ENCODE data around the gene NAGS. TPM values are rescaled to one million over a fixed set of nuclear protein-coding genes. Genes with fewer than 3 reads are reported as not detected.
A peak's percentile ranks its signal among the peaks of the same experiment; 100 is the strongest.

Gene NAGS
- total and polyA plus RNA-seq, 10 of the 15 experiments (the other 5 are each of a cell fraction or from before 2014, with no cell fraction given) = 0.11 to 1.6 (median 0.64) TPM; not detected in 1

DNA sequence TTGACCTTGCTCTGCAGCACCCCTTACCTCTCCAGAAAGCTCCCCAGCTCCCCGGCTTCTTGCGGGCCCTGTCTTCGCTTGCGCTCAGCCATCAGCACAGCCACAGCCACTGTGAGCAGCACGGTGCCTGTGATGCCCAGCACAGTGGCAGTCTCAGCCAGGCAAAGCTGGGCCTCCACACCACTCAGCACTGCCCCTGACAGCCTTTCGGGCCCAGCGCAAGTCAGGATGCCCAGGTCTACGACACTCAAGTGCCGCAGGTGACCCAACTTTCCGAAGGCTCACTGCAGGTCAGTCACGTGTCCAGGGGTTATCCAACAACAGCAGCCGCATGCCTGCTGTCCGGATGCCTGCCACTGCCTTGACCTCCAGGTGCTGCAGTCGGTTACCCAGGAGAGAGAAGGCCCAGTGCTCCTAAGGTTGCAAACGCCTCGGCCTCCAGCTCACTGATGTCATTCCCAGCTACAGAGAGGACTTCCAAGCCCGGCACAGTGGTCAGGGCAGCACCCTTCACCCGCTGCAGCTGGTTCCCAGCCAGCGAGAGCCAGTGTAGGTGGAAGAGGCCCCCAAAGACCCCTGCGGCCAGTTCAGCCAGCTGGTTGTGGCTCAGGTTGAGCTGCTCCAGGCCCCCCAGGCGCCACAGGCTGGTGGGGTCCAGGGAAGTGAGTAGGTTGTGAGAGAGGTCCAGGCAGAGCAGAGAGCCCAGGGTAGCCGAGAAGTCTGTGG lies 19.3 kb downstream of the NAGS start:
- RAD21 ChIA-PET (ENCODE audit: unreplicated experiment) = no interaction called here

DNA sequence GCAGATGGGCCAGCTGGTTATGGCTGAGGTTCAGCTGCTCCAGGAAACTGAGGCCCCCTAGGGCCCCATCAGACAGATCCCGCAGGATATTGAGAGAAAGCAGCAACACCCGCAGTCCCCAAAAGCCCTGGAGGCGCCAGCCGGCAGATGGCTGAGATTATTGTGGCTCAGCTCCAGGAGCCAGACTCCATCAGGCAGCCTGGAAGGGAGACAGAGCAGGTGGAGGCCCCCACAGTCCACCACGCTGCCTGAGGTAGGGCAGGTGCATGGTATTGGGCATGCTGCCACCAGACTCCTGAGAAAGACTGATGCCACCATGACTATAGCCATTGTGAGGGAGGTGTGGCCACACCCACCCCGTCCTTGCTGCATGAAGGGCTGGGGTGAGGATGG lies 19.8 kb downstream of the NAGS start:
- POLR2A ChIA-PET = interaction anchor here (1.0 kb wide), 1 partner anchor 122 kb away, joined by 3 read pairs; no protein-coding TSS in a partner anchor
- Histone ChIP-seq H3K9me3 (replicated peaks; ENCODE audit: control insufficient read depth, insufficient read depth, low read length) (no peaks in the 10 kb centered on the region), H2AFZ (ENCODE audit: control insufficient read depth, low read depth, low read length) (no peak overlapping the region), H3K27me3 (replicated peaks in 1 of 2; ENCODE audit: control insufficient read depth in 2 of 2, insufficient read depth in 2 of 2, low read length in 1 of 2) (no peaks in the 10 kb centered on the region), H3K4me3 (no peak overlapping the region), H3K9ac (ENCODE audit: control insufficient read depth, insufficient read depth, low read length) (no peak overlapping the region), H3K4me2 (ENCODE audit: control insufficient read depth, insufficient read depth) (no peak overlapping the region), H3K27ac (ENCODE audit: control insufficient read depth, insufficient read depth) (no peak overlapping the region), H3K79me2 (ENCODE audit: control insufficient read depth, insufficient read depth, low read length) (no peaks in the 10 kb centered on the region), H4K20me1 (ENCODE audit: control insufficient read depth, insufficient read depth) (no peaks in the 10 kb centered on the region), H3K36me3 (ENCODE audit: control insufficient read depth in 2 of 2, insufficient read depth in 2 of 2, low read length in 1 of 2) (peaks cover 0 to 2% of the 10 kb centered on the region in 2 experiments; a peak in 3 of 4 replicates), H3K4me1 (ENCODE audit: control insufficient read depth, insufficient read depth, low read length) (no peaks in the 10 kb centered on the region)
- no peak for TF ChIP-seq ZNF384 (IDR thresholded peaks at IDR 0.05; ENCODE audit: borderline replicate concordance, low read depth, low read length)
- no peak for TF ChIP-seq CHD2 (IDR thresholded peaks at IDR 0.05; ENCODE audit: borderline replicate concordance, low read depth, low read length)
- TF ChIP-seq, protein P1, sequence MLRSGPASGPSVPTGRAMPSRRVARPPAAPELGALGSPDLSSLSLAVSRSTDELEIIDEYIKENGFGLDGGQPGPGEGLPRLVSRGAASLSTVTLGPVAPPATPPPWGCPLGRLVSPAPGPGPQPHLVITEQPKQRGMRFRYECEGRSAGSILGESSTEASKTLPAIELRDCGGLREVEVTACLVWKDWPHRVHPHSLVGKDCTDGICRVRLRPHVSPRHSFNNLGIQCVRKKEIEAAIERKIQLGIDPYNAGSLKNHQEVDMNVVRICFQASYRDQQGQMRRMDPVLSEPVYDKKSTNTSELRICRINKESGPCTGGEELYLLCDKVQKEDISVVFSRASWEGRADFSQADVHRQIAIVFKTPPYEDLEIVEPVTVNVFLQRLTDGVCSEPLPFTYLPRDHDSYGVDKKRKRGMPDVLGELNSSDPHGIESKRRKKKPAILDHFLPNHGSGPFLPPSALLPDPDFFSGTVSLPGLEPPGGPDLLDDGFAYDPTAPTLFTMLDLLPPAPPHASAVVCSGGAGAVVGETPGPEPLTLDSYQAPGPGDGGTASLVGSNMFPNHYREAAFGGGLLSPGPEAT (IDR thresholded peaks at IDR 0.05; ENCODE audit: low read depth) = no peak
- in situ Hi-C loops (cut with MboI) = loop anchor here (25.0 kb wide), 1 partner anchor 812 kb away; the partner anchor contains the start of gene TMEM106A
- CTCF ChIA-PET = no interaction called here
- ATAC-seq (no peak), FAIRE-seq (no peak), DNase-seq (ENCODE audit: low read depth, low spot score) (no peak)
- WGBS (ENCODE audit: insufficient coverage, insufficient replicate concordance, low lambda C conversion rate, missing lambda C conversion rate) = 97% methylated on average over 6 of the region's 6 CpGs
- intact Hi-C loops (cut with micrococcal nuclease; ENCODE audit: unreplicated experiment) = no loop called here
- BruUV-seq (replicated peaks) = no TSS peak
- SMC1A ChIA-PET (ENCODE audit: uncharacterized antibody, unreplicated experiment) = no interaction called here
- RAD21 ChIA-PET (ENCODE audit: unreplicated experiment) = no interaction called here

More for the DNA sequence above, 19.3 kb downstream of the NAGS start:
- FAIRE-seq = no peak
- WGBS (ENCODE audit: insufficient coverage, insufficient replicate concordance, low lambda C conversion rate, missing lambda C conversion rate) = 98% methylated on average over 22 of the region's 22 CpGs
- CTCF ChIA-PET = interaction anchor here (0.9 kb wide), 1 partner anchor 19 kb away, joined by 3 read pairs; no protein-coding TSS in a partner anchor
- in situ Hi-C loops (cut with MboI) (loop anchor here (25.0 kb wide), 1 partner anchor 811 kb away; the partner anchor contains the start of gene TMEM106A), intact Hi-C loops (cut with micrococcal nuclease; ENCODE audit: unreplicated experiment) (no loop called here)
- Histone ChIP-seq H3K27ac (ENCODE audit: control insufficient read depth, insufficient read depth) (no peak overlapping the region), H3K36me3 (ENCODE audit: control insufficient read depth in 2 of 2, insufficient read depth in 2 of 2, low read length in 1 of 2) (peaks cover 0 to 2% of the 10 kb centered on the region in 2 experiments; a peak in 3 of 4 replicates), H3K79me2 (ENCODE audit: control insufficient read depth, insufficient read depth, low read length) (no peaks in the 10 kb centered on the region), H3K9me3 (replicated peaks; ENCODE audit: control insufficient read depth, insufficient read depth, low read length) (no peaks in the 10 kb centered on the region), H4K20me1 (ENCODE audit: control insufficient read depth, insufficient read depth) (no peaks in the 10 kb centered on the region), H3K4me2 (ENCODE audit: control insufficient read depth, insufficient read depth) (no peak overlapping the region), H3K4me1 (ENCODE audit: control insufficient read depth, insufficient read depth, low read length) (no peaks in the 10 kb centered on the region), H3K9ac (ENCODE audit: control insufficient read depth, insufficient read depth, low read length) (no peak overlapping the region), H3K27me3 (replicated peaks in 1 of 2; ENCODE audit: control insufficient read depth in 2 of 2, insufficient read depth in 2 of 2, low read length in 1 of 2) (no peaks in the 10 kb centered on the region), H3K4me3 (no peak overlapping the region), H2AFZ (ENCODE audit: control insufficient read depth, low read depth, low read length) (no peak overlapping the region)
- TF ChIP-seq POLR2A (IDR thresholded peaks at IDR 0.05; ENCODE audit: low read depth, low read length) = peak; percentile 50; the same call in 1 of the 2 replicates
- TF ChIP-seq, protein P2, sequence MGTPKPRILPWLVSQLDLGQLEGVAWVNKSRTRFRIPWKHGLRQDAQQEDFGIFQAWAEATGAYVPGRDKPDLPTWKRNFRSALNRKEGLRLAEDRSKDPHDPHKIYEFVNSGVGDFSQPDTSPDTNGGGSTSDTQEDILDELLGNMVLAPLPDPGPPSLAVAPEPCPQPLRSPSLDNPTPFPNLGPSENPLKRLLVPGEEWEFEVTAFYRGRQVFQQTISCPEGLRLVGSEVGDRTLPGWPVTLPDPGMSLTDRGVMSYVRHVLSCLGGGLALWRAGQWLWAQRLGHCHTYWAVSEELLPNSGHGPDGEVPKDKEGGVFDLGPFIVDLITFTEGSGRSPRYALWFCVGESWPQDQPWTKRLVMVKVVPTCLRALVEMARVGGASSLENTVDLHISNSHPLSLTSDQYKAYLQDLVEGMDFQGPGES (IDR thresholded peaks at IDR 0.05) = no peak
- SMC1A ChIA-PET (ENCODE audit: uncharacterized antibody, unreplicated experiment) = interaction anchor here (1.6 kb wide), 1 partner anchor 20 kb away, joined by 5 read pairs; no protein-coding TSS in a partner anchor
- ATAC-seq = no peak
- no peak for DNase-seq (ENCODE audit: low read depth, low spot score)
- POLR2A ChIA-PET = interaction anchor here (1.0 kb wide), 1 partner anchor 123 kb away, joined by 3 read pairs; no protein-coding TSS in a partner anchor
- no TSS peak for BruUV-seq (replicated peaks)

Data from GM12878 (cell line).